ENCODE measurements around the gene TIAM1.

GRCh38 chr21:31371715-31372470, 27.8 kb upstream of the TIAM1 start:
- TF ChIP-seq CTCF (IDR thresholded peaks at IDR 0.05) (no peak), POLR2A (IDR thresholded peaks at IDR 0.05) (no peak), POLR2AphosphoS5 (IDR thresholded peaks at IDR 0.05; ENCODE audit: insufficient read depth in 1 of 2, low read depth in 1 of 2) (no peak)

All from vagina (tissue), 2 donors.